ENCODE measurements around the gene SCAANT1. TPM values are rescaled to one million over a fixed set of nuclear protein-coding genes. Genes with fewer than 3 reads are reported as not detected.

The SCAANT1 gene
- total and polyA plus RNA-seq, 2 of the 8 experiments (the other 6 are each of a cell fraction or from before 2014, with no cell fraction given), result not detected

GRCh38 chr3:63960048-63960711 is 48.0 kb upstream of the SCAANT1 start:
- no peak for DNase-seq (ENCODE audit: low read depth in 1 of 2, low spot score in 2 of 2)
- Histone ChIP-seq H4K5ac (ENCODE audit: insufficient read length, low read depth, low read length) (no peak overlapping the region), H3K4me3 (ENCODE audit: extremely low read depth in 1 of 4, insufficient read depth in 2 of 4, low read depth in 3 of 4, low read length in 4 of 4) (no peak overlapping the region), H3K27me3 (replicated peaks in 1 of 4; ENCODE audit: control insufficient read depth in 3 of 4, extremely low read depth in 1 of 4, insufficient read depth in 3 of 4, low read length in 3 of 4) (no peaks in the 10 kb centered on the region), H2AK5ac (ENCODE audit: low read depth, low read length) (no peak overlapping the region), H3K23me2 (ENCODE audit: low read depth, low read length) (no peaks in the 10 kb centered on the region), H3K36me3 (ENCODE audit: control insufficient read depth in 2 of 4, insufficient read depth in 4 of 4, low read length in 3 of 4) (no peaks in the 10 kb centered on the region), H3K79me2 (ENCODE audit: control insufficient read depth in 1 of 2, insufficient read depth in 2 of 2, low read length in 2 of 2) (0 out of 4 replicates have a peak, but pooled peaks cover 0 to 2% of the 10 kb centered on the region in 2 experiments), H3K18ac (ENCODE audit: extremely low read depth, low read length) (no peak overlapping the region), H3K9me3 (ENCODE audit: insufficient read depth in 2 of 2, low read depth in 1 of 2, low read length in 1 of 2) (no peaks in the 10 kb centered on the region), H3K14ac (ENCODE audit: insufficient read length) (no peak overlapping the region), H3K56ac (replicated peaks; ENCODE audit: insufficient read length, low read depth, low read length) (no peak overlapping the region), H2BK120ac (replicated peaks; ENCODE audit: low read depth, low read length) (no peak overlapping the region), H3K27ac (ENCODE audit: low read depth, low read length) (no peak overlapping the region), H3K9ac (replicated peaks in 1 of 4; ENCODE audit: extremely low read depth in 1 of 4, low read depth in 3 of 4, low read length in 3 of 4) (no peak overlapping the region), H2BK20ac (ENCODE audit: low read length) (no peak overlapping the region), H3K4me2 (ENCODE audit: insufficient read depth in 1 of 2, low read depth in 2 of 2, low read length in 2 of 2) (no peak overlapping the region), H4K8ac (ENCODE audit: extremely low read depth, insufficient read depth, low read length) (no peak overlapping the region), H3K4ac (replicated peaks; ENCODE audit: insufficient read length, low read depth, low read length) (no peak overlapping the region), H3K23ac (ENCODE audit: insufficient read length) (no peak overlapping the region), H2BK5ac (ENCODE audit: low read depth, low read length) (no peak overlapping the region), H4K91ac (replicated peaks; ENCODE audit: insufficient read length, low read length) (no peak overlapping the region), H4K20me1 (replicated peaks in 1 of 2; ENCODE audit: control insufficient read depth in 1 of 2, insufficient read depth in 2 of 2, low read length in 2 of 2) (no peaks in the 10 kb centered on the region), H3K4me1 (replicated peaks in 1 of 4; ENCODE audit: control insufficient read depth in 3 of 4, insufficient read depth in 4 of 4, low read length in 3 of 4) (peaks cover 4 to 25% (median 15%) of the 10 kb centered on the region in 4 experiments; a peak in 6 of 7 replicates), H2AFZ (ENCODE audit: low read length) (no peak overlapping the region), H2BK12ac (ENCODE audit: low read depth, low read length) (0 out of 2 replicates have a peak overlapping the region, but pooled peaks have one; percentile 12), H3K79me1 (ENCODE audit: low read depth, low read length) (no peaks in the 10 kb centered on the region), H2BK15ac (ENCODE audit: low read length) (no peak overlapping the region; the same call in 1 of the 2 replicates)
- CTCF ChIA-PET (ENCODE audit: partially characterized antibody), result interaction anchor here (0.6 to 9.3 kb wide), 11 partner anchors 10 to 1590 kb away, joined by 3 to 115 read pairs (median 3); no protein-coding TSS in a partner anchor
- peak; percentile 13 for FAIRE-seq
- 80% methylated on average over 6 of the region's 6 CpGs; no CpG with 5 or more reads in 1 of the 2 experiments for WGBS, 2 experiments (ENCODE audit: extremely low coverage in 1 of 2, insufficient coverage in 1 of 2, insufficient read length in 1 of 2, insufficient replicate concordance in 2 of 2, low coverage in 1 of 2, low lambda C conversion rate in 2 of 2, missing lambda C conversion rate in 1 of 2)
- POLR2A ChIA-PET (ENCODE audit: partially characterized antibody), result interaction anchor here (0.9 kb wide), 1 partner anchor 18 kb away, joined by 3 read pairs; no protein-coding TSS in a partner anchor
- no peak for TF ChIP-seq ASH2L (IDR thresholded peaks at IDR 0.05; ENCODE audit: low read length)
- TF ChIP-seq ATF3 (IDR thresholded peaks at IDR 0.05; ENCODE audit: insufficient read depth, low read depth, low read length), result no peak
- no peak for TF ChIP-seq CBX8 (IDR thresholded peaks at IDR 0.05; ENCODE audit: borderline replicate concordance, low read depth, low read length)
- TF ChIP-seq SIRT6 (IDR thresholded peaks at IDR 0.05; ENCODE audit: low read length), result no peak
- no peak for TF ChIP-seq ZNF274 (IDR thresholded peaks at IDR 0.05; ENCODE audit: borderline replicate concordance, extremely low read depth, low read length)
- TF ChIP-seq SAP30 (IDR thresholded peaks at IDR 0.05; ENCODE audit: insufficient read depth, insufficient replicate concordance, low read length), result no peak
- TF ChIP-seq TEAD4 (IDR thresholded peaks at IDR 0.05; ENCODE audit: low read depth, low read length), result no peak
- no peak for TF ChIP-seq MAFK (IDR thresholded peaks at IDR 0.05; ENCODE audit: low read depth, low read length)
- no peak for TF ChIP-seq HDAC2 (IDR thresholded peaks at IDR 0.05; ENCODE audit: borderline replicate concordance in 1 of 2, low read depth in 2 of 2, low read length in 2 of 2)
- TF ChIP-seq SIN3A (conservative IDR thresholded peaks at IDR 0.05 in 1 of 2, IDR thresholded peaks at IDR 0.05 in 1 of 2; ENCODE audit: low read depth in 1 of 2, low read length in 2 of 2), result no peak
- TF ChIP-seq CHD2 (IDR thresholded peaks at IDR 0.05; ENCODE audit: low read length), result no peak
- no peak for TF ChIP-seq BRCA1 (IDR thresholded peaks at IDR 0.05; ENCODE audit: low read depth, low read length)
